ENCODE results near the gene FBN1. TPM values are rescaled to one million over a fixed set of nuclear protein-coding genes. Genes with fewer than 3 reads are reported as not detected.

FBN1 gene
- total and polyA plus RNA-seq, 2 of the 13 experiments (the other 11 are each of a cell fraction or from before 2014, with no cell fraction given): 1.5 to 3.0 TPM

DNA sequence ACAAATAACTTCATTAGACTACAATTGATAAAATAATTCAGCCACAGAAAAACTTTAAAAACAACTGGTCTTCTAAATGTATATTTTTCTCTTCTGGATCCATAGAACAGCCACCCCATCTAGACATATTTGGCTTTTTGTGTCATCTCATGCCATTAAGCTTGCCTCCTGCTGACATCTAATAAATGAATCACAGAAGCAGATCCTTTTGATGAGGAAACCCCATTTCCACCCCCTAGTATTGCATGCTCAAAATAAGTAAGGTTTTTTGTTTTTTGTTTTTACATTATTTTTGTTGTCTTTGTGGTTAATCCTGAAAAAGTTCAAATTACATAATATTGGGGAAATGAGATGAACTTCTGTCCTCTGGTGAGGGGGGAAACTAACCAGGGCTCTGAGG lies 219.5 kb downstream of the FBN1 start:
- no peaks in the 10 kb centered on the region for H4K20me1 ChIP-seq (ENCODE audit: insufficient read depth, low read length)
- ChIA-PET CTCF (ENCODE audit: low intra/inter-chr PET ratio, low total read pairs) (no interaction called here), POLR2A (no interaction called here)
- FAIRE-seq (no peak), ATAC-seq (no peak), DNase-seq (ENCODE audit: low spot score) (no peak)
- TF ChIP-seq HNF4A (CRISPR knock-in tag; IDR thresholded peaks at IDR 0.05) (no peak), ZBTB7A (CRISPR knock-in tag; IDR thresholded peaks at IDR 0.05) (no peak), ZNF841 (CRISPR knock-in tag; IDR thresholded peaks at IDR 0.05; ENCODE audit: borderline replicate concordance) (no peak), ZNF326 (CRISPR knock-in tag; IDR thresholded peaks at IDR 0.05; ENCODE audit: borderline replicate concordance) (no peak), MATR3 (CRISPR knock-in tag; IDR thresholded peaks at IDR 0.05) (no peak), SIX1 (CRISPR knock-in tag; IDR thresholded peaks at IDR 0.05; ENCODE audit: borderline replicate concordance) (no peak), NR2F2 (IDR thresholded peaks at IDR 0.05; ENCODE audit: borderline replicate concordance, low read depth) (no peak), ZNF670 (CRISPR knock-in tag; IDR thresholded peaks at IDR 0.05; ENCODE audit: borderline replicate concordance) (no peak), AHR (CRISPR knock-in tag; IDR thresholded peaks at IDR 0.05) (no peak), NBN (conservative IDR thresholded peaks at IDR 0.05) (no peak), MLLT10 (CRISPR knock-in tag; IDR thresholded peaks at IDR 0.05) (no peak), REST (IDR thresholded peaks at IDR 0.05; ENCODE audit: borderline replicate concordance in 1 of 2, low read depth in 1 of 2, low read length in 2 of 2) (no peak)
- TF ChIP-seq, protein P1, sequence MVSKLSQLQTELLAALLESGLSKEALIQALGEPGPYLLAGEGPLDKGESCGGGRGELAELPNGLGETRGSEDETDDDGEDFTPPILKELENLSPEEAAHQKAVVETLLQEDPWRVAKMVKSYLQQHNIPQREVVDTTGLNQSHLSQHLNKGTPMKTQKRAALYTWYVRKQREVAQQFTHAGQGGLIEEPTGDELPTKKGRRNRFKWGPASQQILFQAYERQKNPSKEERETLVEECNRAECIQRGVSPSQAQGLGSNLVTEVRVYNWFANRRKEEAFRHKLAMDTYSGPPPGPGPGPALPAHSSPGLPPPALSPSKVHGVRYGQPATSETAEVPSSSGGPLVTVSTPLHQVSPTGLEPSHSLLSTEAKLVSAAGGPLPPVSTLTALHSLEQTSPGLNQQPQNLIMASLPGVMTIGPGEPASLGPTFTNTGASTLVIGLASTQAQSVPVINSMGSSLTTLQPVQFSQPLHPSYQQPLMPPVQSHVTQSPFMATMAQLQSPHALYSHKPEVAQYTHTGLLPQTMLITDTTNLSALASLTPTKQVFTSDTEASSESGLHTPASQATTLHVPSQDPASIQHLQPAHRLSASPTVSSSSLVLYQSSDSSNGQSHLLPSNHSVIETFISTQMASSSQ (IDR thresholded peaks at IDR 0.05; ENCODE audit: low read depth): no peak
- TF ChIP-seq, protein P1 (CRISPR knock-in tag; IDR thresholded peaks at IDR 0.05; ENCODE audit: borderline replicate concordance): no peak
- H3K4me3 ChIP-seq (replicated peaks in 1 of 3; ENCODE audit: insufficient read depth in 1 of 3, low read depth in 2 of 3, low read length in 3 of 3): no peak overlapping the region
- no peaks in the 10 kb centered on the region for H3K36me3 ChIP-seq (replicated peaks in 1 of 2; ENCODE audit: control insufficient read depth in 1 of 2, insufficient read depth in 2 of 2, low read length in 2 of 2)
- no peak overlapping the region for H2AFZ ChIP-seq (ENCODE audit: low read length)
- no peaks in the 10 kb centered on the region for H3K27me3 ChIP-seq (ENCODE audit: control insufficient read depth in 1 of 2, insufficient read depth in 2 of 2, low read length in 2 of 2)
- H3K4me1 ChIP-seq (ENCODE audit: insufficient read depth, low read length): no peaks in the 10 kb centered on the region
- H3K79me2 ChIP-seq (ENCODE audit: insufficient read depth, low read length): no peaks in the 10 kb centered on the region
- intact Hi-C loops (cut with micrococcal nuclease; ENCODE audit: unreplicated experiment): no loop called here
- in situ Hi-C loops (cut with HindIII; ENCODE audit: extremely low pct_ligation_motif_present, low pct_unique_long_range_greater_than_20kb): no loop called here
- no peaks in the 10 kb centered on the region for H3K9me3 ChIP-seq (ENCODE audit: low read length)
- no peak overlapping the region for H3K4me2 ChIP-seq (ENCODE audit: low read depth, low read length)
- no peak overlapping the region for H3K27ac ChIP-seq (ENCODE audit: extremely low read length, insufficient read depth, low read length)
- no peak overlapping the region for H3K9ac ChIP-seq (ENCODE audit: insufficient read depth, low read depth, low read length)
- no TSS peak for BruUV-seq (replicated peaks)
